ENCODE results near the gene ALCAM.

The ALCAM gene

DNA sequence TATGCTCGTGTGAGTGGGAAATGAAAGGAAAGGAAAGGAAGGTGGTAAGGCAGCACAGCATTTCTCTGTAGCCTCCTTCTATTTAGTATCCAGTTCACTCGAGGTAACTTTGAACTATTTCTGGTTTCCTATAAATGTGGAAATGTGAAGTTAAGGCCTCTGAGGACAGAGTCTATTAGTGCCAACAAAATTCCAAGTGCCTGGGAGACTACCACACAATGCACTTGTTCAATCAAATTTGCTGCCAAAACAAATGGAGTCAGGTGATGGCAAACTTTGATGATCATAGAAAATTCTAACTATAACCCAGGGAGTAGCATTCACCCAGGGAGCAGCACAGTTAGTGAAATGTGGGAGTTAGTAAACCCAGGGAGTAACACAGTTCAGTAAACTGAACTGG lies 155.1 kb downstream of the ALCAM start:
- ATAC-seq: no peak
- TF ChIP-seq, protein P1, sequence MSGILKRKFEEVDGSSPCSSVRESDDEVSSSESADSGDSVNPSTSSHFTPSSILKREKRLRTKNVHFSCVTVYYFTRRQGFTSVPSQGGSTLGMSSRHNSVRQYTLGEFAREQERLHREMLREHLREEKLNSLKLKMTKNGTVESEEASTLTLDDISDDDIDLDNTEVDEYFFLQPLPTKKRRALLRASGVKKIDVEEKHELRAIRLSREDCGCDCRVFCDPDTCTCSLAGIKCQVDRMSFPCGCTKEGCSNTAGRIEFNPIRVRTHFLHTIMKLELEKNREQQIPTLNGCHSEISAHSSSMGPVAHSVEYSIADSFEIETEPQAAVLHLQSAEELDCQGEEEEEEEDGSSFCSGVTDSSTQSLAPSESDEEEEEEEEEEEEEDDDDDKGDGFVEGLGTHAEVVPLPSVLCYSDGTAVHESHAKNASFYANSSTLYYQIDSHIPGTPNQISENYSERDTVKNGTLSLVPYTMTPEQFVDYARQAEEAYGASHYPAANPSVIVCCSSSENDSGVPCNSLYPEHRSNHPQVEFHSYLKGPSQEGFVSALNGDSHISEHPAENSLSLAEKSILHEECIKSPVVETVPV (CRISPR knock-in tag; IDR thresholded peaks at IDR 0.05): no peak
- TF ChIP-seq SNAI2 (CRISPR knock-in tag; IDR thresholded peaks at IDR 0.05): no peak
- TF ChIP-seq ZFP30 (CRISPR knock-in tag; IDR thresholded peaks at IDR 0.05): no peak
- TF ChIP-seq ZC3H10 (CRISPR knock-in tag; IDR thresholded peaks at IDR 0.05): no peak
- no peak for TF ChIP-seq ZNF565 (CRISPR knock-in tag; conservative IDR thresholded peaks at IDR 0.05; ENCODE audit: low read depth)
- no peak for TF ChIP-seq RARB (CRISPR knock-in tag; IDR thresholded peaks at IDR 0.05)
- TF ChIP-seq BACH2 (CRISPR knock-in tag; IDR thresholded peaks at IDR 0.05; ENCODE audit: borderline replicate concordance): no peak
- no peak for TF ChIP-seq GLIS3 (CRISPR knock-in tag; IDR thresholded peaks at IDR 0.05)
- no peak for TF ChIP-seq ARNTL (CRISPR knock-in tag; IDR thresholded peaks at IDR 0.05; ENCODE audit: borderline replicate concordance, low read depth)
- TF ChIP-seq ISL1 (CRISPR knock-in tag; IDR thresholded peaks at IDR 0.05): no peak
- TF ChIP-seq, protein P2, sequence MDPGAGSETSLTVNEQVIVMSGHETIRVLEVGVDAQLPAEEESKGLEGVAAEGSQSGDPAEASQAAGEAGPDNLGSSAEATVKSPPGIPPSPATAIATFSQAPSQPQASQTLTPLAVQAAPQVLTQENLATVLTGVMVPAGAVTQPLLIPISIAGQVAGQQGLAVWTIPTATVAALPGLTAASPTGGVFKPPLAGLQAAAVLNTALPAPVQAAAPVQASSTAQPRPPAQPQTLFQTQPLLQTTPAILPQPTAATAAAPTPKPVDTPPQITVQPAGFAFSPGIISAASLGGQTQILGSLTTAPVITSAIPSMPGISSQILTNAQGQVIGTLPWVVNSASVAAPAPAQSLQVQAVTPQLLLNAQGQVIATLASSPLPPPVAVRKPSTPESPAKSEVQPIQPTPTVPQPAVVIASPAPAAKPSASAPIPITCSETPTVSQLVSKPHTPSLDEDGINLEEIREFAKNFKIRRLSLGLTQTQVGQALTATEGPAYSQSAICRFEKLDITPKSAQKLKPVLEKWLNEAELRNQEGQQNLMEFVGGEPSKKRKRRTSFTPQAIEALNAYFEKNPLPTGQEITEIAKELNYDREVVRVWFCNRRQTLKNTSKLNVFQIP (CRISPR knock-in tag; IDR thresholded peaks at IDR 0.05; ENCODE audit: borderline replicate concordance, low read depth): no peak
- no peak for TF ChIP-seq ZNF8 (CRISPR knock-in tag; IDR thresholded peaks at IDR 0.05)
- TF ChIP-seq ZNF70 (CRISPR knock-in tag; IDR thresholded peaks at IDR 0.05): no peak
- TF ChIP-seq ZFP3 (CRISPR knock-in tag; IDR thresholded peaks at IDR 0.05): no peak
- TF ChIP-seq TCF4 (CRISPR knock-in tag; IDR thresholded peaks at IDR 0.05; ENCODE audit: borderline replicate concordance): no peak
- no peak for TF ChIP-seq TOX (CRISPR knock-in tag; IDR thresholded peaks at IDR 0.05; ENCODE audit: borderline replicate concordance)
- TF ChIP-seq OSR1 (CRISPR knock-in tag; IDR thresholded peaks at IDR 0.05): no peak
- TF ChIP-seq, protein P3, sequence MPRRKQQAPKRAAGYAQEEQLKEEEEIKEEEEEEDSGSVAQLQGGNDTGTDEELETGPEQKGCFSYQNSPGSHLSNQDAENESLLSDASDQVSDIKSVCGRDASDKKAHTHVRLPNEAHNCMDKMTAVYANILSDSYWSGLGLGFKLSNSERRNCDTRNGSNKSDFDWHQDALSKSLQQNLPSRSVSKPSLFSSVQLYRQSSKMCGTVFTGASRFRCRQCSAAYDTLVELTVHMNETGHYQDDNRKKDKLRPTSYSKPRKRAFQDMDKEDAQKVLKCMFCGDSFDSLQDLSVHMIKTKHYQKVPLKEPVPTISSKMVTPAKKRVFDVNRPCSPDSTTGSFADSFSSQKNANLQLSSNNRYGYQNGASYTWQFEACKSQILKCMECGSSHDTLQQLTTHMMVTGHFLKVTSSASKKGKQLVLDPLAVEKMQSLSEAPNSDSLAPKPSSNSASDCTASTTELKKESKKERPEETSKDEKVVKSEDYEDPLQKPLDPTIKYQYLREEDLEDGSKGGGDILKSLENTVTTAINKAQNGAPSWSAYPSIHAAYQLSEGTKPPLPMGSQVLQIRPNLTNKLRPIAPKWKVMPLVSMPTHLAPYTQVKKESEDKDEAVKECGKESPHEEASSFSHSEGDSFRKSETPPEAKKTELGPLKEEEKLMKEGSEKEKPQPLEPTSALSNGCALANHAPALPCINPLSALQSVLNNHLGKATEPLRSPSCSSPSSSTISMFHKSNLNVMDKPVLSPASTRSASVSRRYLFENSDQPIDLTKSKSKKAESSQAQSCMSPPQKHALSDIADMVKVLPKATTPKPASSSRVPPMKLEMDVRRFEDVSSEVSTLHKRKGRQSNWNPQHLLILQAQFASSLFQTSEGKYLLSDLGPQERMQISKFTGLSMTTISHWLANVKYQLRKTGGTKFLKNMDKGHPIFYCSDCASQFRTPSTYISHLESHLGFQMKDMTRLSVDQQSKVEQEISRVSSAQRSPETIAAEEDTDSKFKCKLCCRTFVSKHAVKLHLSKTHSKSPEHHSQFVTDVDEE (CRISPR knock-in tag; IDR thresholded peaks at IDR 0.05): no peak
- TF ChIP-seq, protein P4, sequence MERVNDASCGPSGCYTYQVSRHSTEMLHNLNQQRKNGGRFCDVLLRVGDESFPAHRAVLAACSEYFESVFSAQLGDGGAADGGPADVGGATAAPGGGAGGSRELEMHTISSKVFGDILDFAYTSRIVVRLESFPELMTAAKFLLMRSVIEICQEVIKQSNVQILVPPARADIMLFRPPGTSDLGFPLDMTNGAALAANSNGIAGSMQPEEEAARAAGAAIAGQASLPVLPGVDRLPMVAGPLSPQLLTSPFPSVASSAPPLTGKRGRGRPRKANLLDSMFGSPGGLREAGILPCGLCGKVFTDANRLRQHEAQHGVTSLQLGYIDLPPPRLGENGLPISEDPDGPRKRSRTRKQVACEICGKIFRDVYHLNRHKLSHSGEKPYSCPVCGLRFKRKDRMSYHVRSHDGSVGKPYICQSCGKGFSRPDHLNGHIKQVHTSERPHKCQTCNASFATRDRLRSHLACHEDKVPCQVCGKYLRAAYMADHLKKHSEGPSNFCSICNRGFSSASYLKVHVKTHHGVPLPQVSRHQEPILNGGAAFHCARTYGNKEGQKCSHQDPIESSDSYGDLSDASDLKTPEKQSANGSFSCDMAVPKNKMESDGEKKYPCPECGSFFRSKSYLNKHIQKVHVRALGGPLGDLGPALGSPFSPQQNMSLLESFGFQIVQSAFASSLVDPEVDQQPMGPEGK (CRISPR knock-in tag; IDR thresholded peaks at IDR 0.05; ENCODE audit: borderline replicate concordance): no peak

DNA sequence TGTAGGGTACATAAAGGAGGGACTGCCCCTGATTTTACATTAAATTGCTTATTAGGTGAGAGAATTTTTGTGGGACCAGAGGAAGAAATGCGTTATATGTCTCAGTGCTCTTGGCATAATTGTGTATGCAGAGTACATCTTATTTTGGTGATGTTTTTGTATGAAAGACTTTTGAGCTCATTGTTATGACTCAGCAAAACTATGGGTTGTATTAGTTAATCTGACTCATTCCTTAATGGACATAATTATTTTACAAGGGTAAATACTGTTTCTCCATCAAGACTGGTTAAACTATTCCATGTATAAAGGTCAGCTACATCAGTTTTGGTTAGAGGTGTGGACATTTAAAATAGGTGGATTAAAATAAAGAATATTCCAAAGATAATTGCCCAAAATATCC lies 156.8 kb downstream of the ALCAM start:
- no peak for ATAC-seq

More for the DNA sequence above, 156.8 kb downstream of the ALCAM start:
- peak; percentile 35; the same call in 1 of the 2 replicates for TF ChIP-seq ISL1 (CRISPR knock-in tag; IDR thresholded peaks at IDR 0.05)
- no peak for TF ChIP-seq ZNF565 (CRISPR knock-in tag; conservative IDR thresholded peaks at IDR 0.05; ENCODE audit: low read depth)
- TF ChIP-seq, protein P1 (CRISPR knock-in tag; IDR thresholded peaks at IDR 0.05): no peak
- TF ChIP-seq ESRRG (CRISPR knock-in tag; IDR thresholded peaks at IDR 0.05): no peak
- TF ChIP-seq RARB (CRISPR knock-in tag; IDR thresholded peaks at IDR 0.05): no peak
- TF ChIP-seq, protein P5, sequence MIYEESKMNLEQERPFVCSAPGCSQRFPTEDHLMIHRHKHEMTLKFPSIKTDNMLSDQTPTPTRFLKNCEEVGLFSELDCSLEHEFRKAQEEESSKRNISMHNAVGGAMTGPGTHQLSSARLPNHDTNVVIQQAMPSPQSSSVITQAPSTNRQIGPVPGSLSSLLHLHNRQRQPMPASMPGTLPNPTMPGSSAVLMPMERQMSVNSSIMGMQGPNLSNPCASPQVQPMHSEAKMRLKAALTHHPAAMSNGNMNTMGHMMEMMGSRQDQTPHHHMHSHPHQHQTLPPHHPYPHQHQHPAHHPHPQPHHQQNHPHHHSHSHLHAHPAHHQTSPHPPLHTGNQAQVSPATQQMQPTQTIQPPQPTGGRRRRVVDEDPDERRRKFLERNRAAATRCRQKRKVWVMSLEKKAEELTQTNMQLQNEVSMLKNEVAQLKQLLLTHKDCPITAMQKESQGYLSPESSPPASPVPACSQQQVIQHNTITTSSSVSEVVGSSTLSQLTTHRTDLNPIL (CRISPR knock-in tag; IDR thresholded peaks at IDR 0.05; ENCODE audit: low read depth): no peak

All from SK-N-SH treated with all-trans-retinoic acid at 6 μM for 48 hours (cell line).